ENCODE results near the gene TYW3. TPM values are rescaled to one million over a fixed set of nuclear protein-coding genes. Genes with fewer than 3 reads are reported as not detected.

Gene TYW3, protein sequence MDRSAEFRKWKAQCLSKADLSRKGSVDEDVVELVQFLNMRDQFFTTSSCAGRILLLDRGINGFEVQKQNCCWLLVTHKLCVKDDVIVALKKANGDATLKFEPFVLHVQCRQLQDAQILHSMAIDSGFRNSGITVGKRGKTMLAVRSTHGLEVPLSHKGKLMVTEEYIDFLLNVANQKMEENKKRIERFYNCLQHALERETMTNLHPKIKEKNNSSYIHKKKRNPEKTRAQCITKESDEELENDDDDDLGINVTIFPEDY
- 32.6 and 36.2 TPM in 2 replicates for total RNA-seq

DNA sequence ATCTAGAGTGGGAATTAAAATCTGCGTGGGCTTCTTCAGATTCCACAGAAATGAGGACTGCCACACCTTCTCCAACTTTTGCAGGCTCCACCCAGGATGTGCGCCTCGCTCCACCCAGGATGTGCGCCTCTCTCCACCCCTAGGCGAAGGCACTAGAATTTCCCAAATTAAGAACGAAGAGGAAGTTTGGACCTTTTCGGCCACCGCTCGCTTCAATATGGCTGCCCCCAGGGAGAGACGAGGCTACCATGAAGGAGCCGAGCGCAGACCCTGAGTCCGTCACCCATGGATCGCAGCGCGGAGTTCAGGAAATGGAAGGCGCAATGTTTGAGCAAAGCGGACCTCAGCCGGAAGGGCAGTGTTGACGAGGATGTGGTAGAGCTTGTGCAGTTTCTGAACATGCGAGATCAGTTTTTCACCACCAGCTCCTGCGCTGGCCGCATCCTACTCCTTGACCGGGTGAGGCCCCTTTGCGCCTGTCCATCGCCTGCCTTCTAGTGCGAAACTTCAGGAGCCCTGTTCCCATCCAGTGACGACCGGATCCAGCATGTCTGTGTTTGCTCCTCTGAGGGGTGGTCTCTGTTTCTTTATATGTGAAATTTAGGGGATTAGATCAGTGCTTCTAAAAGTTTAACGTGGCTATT is at the start of gene TYW3, which contains the start of gene CRYZ:
Gene TYW3 (plus strand): TSS at position 193 of the 644 bp plus-strand sequence. CDS start 93 bp downstream, at position 286.
Gene CRYZ (minus strand): TSS at position 91 of the 644 bp plus-strand sequence. CDS start 8,229 bp downstream, outside the sequence.
- DNase-seq (ENCODE audit: low spot score) = peak; percentile 80
- Mint-ChIP-seq H3K27me3 (ENCODE audit: low read depth) (no peaks in the 10 kb centered on the region), H3K4me3 (ENCODE audit: low read depth) (peak within 1 kb of the TSS; percentile 89), H3K9me3 (no peaks in the 10 kb centered on the region), H3K27ac (peak within 1 kb of the TSS; percentile 96), H3K36me3 (ENCODE audit: low read depth) (peaks cover 27% of the 10 kb centered on the region), H3K4me1 (ENCODE audit: low read depth) (peaks cover 35% of the 10 kb centered on the region)
- intact Hi-C loops (cut with micrococcal nuclease) = loop anchor here (1.0 to 5.0 kb wide), 5 partner anchors 12 to 1054 kb away; partner anchors contain the start of genes FPGT, LRRIQ3 and RABGGTB

DNA sequence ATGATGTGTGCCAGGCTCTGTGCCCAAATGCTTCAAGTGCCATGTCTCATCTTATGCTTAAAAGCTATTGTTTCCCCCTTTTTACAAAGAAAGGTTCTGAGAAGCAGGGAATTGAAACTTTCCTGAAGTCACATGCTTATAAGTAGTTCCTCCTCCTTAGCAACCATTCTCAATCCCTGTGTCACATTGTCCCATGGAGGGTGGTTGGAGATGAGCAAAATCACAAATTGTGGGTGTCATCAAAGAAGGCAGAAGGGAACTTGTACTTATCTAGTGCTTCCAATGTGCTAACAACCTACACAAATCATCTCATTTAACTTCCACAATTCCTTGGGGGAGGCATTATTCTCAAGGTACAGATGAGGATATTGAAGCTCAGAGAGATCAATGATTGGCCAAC is 49.3 kb upstream of the TYW3 start:
- Mint-ChIP-seq H3K9me3 (no peaks in the 10 kb centered on the region), H3K27me3 (ENCODE audit: low read depth) (peaks cover 5% of the 10 kb centered on the region), H3K4me3 (ENCODE audit: low read depth) (no peak overlapping the region), H3K4me1 (ENCODE audit: low read depth) (peaks cover 5% of the 10 kb centered on the region), H3K27ac (no peak overlapping the region), H3K36me3 (ENCODE audit: low read depth) (no peaks in the 10 kb centered on the region)
- intact Hi-C loops (cut with micrococcal nuclease) = loop anchor here (10.0 kb wide), 1 partner anchor 219 kb away; no protein-coding TSS in a partner anchor
- no peak for DNase-seq (ENCODE audit: low spot score)

DNA sequence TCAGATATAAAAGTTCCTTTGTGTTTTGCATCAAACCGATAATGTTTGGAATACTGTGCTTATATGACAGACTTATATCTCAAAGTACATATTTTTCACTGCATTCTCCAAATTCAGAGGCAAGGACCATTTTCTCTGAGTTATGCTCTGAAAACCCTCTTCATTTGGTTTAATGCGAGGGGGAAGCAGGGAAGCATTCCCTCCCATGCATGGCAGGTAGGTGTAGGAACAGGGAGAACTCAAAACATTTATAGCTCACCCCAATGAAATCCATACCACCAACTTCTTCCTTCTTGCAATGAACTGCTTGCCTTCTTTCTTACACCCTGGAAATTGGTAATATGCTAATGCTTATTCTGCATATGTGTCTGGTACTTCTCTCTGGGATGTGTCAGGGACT is 48.7 kb upstream of the TYW3 start:
- peaks cover 5% of the 10 kb centered on the region for H3K4me1 Mint-ChIP-seq (ENCODE audit: low read depth)
- DNase-seq (ENCODE audit: low spot score) = no peak
- no peaks in the 10 kb centered on the region for H3K36me3 Mint-ChIP-seq (ENCODE audit: low read depth)
- H3K9me3 Mint-ChIP-seq = no peaks in the 10 kb centered on the region
- H3K27me3 Mint-ChIP-seq (ENCODE audit: low read depth) = peaks cover 5% of the 10 kb centered on the region
- no peak overlapping the region for H3K27ac Mint-ChIP-seq
- no peak overlapping the region for H3K4me3 Mint-ChIP-seq (ENCODE audit: low read depth)
- intact Hi-C loops (cut with micrococcal nuclease) = loop anchor here (10.0 kb wide), 1 partner anchor 220 kb away; no protein-coding TSS in a partner anchor

DNA sequence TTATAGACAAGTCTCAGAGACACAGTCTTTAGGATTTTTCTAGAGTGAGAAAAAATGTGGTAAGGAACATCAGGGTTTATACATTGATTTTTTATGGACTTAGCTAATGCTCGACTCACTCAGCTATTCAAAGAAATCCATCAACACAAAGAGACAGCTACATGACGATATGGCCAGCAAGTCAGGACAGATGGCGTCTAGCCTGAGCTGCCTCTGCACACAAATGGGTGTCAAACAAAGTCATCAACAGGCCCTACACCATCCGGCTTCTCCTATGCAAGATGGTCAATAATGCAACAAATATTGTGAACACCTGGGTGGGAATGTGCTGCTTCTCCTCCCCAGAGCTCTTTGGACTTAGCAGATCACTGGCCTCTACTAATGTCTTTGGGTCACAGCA is 46.0 kb upstream of the TYW3 start:
- Mint-ChIP-seq H3K4me3 (ENCODE audit: low read depth) (no peak overlapping the region), H3K27ac (no peak overlapping the region), H3K36me3 (ENCODE audit: low read depth) (no peaks in the 10 kb centered on the region), H3K9me3 (no peaks in the 10 kb centered on the region), H3K4me1 (ENCODE audit: low read depth) (peaks cover 1% of the 10 kb centered on the region), H3K27me3 (ENCODE audit: low read depth) (peaks cover 5% of the 10 kb centered on the region)
- DNase-seq (ENCODE audit: low spot score) = no peak
- intact Hi-C loops (cut with micrococcal nuclease) = loop anchor here (10.0 kb wide), 1 partner anchor 222 kb away; no protein-coding TSS in a partner anchor

DNA sequence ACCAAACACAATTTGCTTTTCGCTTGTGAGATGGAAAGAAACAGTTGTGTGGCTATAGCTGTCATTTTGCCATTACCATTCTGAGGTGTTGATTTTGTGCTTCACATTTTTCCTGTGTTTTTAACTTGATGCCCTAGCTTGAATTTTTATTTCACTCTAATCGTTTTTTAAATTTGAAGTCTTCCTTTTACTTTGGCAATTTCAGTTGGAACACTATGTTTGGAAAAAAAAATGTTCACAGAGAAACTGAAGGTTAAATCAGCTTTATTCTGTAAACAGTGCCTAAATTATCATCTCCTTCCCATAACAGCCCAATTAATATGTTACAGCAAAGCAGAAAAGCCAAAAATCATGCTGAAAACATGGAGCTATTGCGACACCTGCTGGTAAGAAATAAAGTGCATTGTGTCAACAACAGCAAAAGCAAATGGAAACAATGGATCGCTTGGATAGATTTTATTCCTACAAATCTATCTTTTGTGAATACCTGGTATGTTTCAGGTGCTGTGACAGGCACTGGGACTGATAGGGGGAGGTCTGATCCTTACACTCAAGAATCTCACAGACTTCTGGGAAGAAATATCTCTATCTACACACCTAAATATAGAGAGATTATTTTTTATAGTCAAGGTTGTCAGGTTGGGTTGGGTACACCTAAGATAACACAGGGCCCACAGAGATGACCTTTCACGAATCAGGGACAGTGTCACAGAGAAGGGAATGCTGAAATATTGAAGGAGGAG is 43.2 kb upstream of the TYW3 start:
- no peaks in the 10 kb centered on the region for H3K9me3 Mint-ChIP-seq
- peaks cover 1% of the 10 kb centered on the region for H3K4me1 Mint-ChIP-seq (ENCODE audit: low read depth)
- H3K36me3 Mint-ChIP-seq (ENCODE audit: low read depth) = no peaks in the 10 kb centered on the region
- H3K27ac Mint-ChIP-seq = no peak overlapping the region
- intact Hi-C loops (cut with micrococcal nuclease) = loop anchor here (10.0 kb wide), 1 partner anchor 225 kb away; no protein-coding TSS in a partner anchor
- no peak overlapping the region for H3K4me3 Mint-ChIP-seq (ENCODE audit: low read depth)
- peak; percentile 11 for DNase-seq (ENCODE audit: low spot score)
- H3K27me3 Mint-ChIP-seq (ENCODE audit: low read depth) = peaks cover 1% of the 10 kb centered on the region

DNA sequence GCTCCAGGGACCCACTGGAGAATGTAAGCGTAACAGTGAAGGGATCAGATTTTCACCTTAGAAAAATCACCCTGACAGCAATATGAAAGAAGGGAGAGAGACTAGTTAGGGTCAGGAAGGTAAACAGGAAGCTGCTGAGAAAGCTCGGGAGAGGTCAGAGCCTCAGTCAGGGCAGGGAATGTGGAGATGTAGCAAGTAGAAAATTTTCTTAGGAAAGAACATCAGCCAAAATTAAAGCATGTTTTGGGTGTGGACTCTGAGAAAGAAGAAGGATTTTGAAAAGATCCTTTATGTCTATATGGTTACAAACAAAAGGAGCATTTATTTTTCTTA is 42.6 kb upstream of the TYW3 start:
- no peaks in the 10 kb centered on the region for H3K36me3 Mint-ChIP-seq (ENCODE audit: low read depth)
- no peak overlapping the region for H3K27ac Mint-ChIP-seq
- intact Hi-C loops (cut with micrococcal nuclease) = no loop called here
- H3K4me1 Mint-ChIP-seq (ENCODE audit: low read depth) = peaks cover 1% of the 10 kb centered on the region
- H3K4me3 Mint-ChIP-seq (ENCODE audit: low read depth) = no peak overlapping the region
- H3K27me3 Mint-ChIP-seq (ENCODE audit: low read depth) = peaks cover 3% of the 10 kb centered on the region
- H3K9me3 Mint-ChIP-seq = no peaks in the 10 kb centered on the region
- DNase-seq (ENCODE audit: low spot score) = no peak

DNA sequence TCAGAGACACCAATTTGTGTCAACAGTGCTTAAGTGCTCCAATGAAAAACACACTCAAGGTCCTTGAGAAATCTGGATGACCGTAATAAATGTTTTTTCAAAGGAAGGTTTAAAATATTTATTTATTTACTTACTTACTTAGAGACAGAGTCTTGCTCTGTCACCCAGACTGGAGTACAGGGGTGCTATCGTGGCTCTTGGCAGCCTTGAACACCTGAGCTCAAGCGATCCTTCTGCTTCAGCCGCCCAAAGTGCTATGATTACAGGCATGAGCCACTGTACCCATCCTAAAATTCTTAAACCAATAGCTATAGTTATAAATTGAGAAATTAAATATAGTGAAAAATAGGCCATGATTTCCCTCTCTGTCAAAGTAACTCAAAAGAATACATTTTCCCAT is 42.0 kb upstream of the TYW3 start:
- no peak overlapping the region for H3K27ac Mint-ChIP-seq
- intact Hi-C loops (cut with micrococcal nuclease) = no loop called here
- no peaks in the 10 kb centered on the region for H3K36me3 Mint-ChIP-seq (ENCODE audit: low read depth)
- H3K4me3 Mint-ChIP-seq (ENCODE audit: low read depth) = no peak overlapping the region
- no peak for DNase-seq (ENCODE audit: low spot score)
- peaks cover 1% of the 10 kb centered on the region for H3K4me1 Mint-ChIP-seq (ENCODE audit: low read depth)
- H3K27me3 Mint-ChIP-seq (ENCODE audit: low read depth) = peaks cover 2% of the 10 kb centered on the region
- H3K9me3 Mint-ChIP-seq = no peaks in the 10 kb centered on the region

DNA sequence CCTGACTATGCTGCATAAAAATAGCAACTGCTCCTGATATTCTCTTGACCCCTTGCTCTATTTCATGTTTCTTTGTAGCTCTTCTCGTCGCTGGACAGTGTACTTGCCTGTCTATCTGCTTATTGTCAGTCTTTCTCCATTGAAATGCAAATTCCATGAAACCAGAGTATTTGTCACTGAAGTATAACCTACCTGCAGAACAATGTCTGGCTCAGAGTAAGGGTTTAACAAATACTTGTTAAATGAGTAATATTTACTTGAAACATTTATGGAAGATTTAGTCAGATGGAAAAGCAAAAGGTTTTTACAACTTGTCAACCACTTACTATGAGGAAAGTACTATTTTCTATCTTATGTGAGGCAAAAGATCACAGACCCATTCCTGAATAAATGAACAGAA is 39.5 kb upstream of the TYW3 start:
- no peak overlapping the region for H3K4me3 Mint-ChIP-seq (ENCODE audit: low read depth)
- DNase-seq (ENCODE audit: low spot score) = no peak
- peaks cover 2% of the 10 kb centered on the region for H3K27me3 Mint-ChIP-seq (ENCODE audit: low read depth)
- H3K4me1 Mint-ChIP-seq (ENCODE audit: low read depth) = peaks cover 1% of the 10 kb centered on the region
- H3K9me3 Mint-ChIP-seq = no peaks in the 10 kb centered on the region
- intact Hi-C loops (cut with micrococcal nuclease) = no loop called here
- no peak overlapping the region for H3K27ac Mint-ChIP-seq
- H3K36me3 Mint-ChIP-seq (ENCODE audit: low read depth) = no peaks in the 10 kb centered on the region

DNA sequence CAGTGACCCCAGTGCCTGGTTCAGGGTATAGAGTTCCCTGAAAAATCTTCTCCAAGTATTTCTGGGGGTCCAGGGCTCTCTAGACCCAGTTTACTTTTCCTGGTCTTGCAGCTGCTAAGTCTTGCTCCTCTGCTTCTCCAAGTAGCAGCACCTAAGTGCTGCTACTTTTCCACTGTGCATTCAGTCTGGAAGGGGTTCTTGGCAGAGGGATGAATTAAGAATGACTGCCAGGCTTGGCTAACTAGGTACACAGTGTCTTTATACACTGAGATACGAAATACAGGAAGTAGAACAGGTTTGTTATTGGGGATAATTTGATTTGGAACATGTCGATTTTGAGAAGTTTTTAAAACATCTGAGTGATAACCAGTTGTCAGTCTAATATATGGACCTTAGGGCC is 35.1 kb upstream of the TYW3 start:
- Mint-ChIP-seq H3K36me3 (ENCODE audit: low read depth) (no peaks in the 10 kb centered on the region), H3K4me3 (ENCODE audit: low read depth) (no peak overlapping the region), H3K27ac (no peak overlapping the region), H3K9me3 (no peaks in the 10 kb centered on the region), H3K27me3 (ENCODE audit: low read depth) (peaks cover 2% of the 10 kb centered on the region), H3K4me1 (ENCODE audit: low read depth) (peaks cover 3% of the 10 kb centered on the region)
- no peak for DNase-seq (ENCODE audit: low spot score)
- intact Hi-C loops (cut with micrococcal nuclease) = loop anchor here (5.0 kb wide), 1 partner anchor 34 kb away; the partner anchor contains the start of genes CRYZ and TYW3

DNA sequence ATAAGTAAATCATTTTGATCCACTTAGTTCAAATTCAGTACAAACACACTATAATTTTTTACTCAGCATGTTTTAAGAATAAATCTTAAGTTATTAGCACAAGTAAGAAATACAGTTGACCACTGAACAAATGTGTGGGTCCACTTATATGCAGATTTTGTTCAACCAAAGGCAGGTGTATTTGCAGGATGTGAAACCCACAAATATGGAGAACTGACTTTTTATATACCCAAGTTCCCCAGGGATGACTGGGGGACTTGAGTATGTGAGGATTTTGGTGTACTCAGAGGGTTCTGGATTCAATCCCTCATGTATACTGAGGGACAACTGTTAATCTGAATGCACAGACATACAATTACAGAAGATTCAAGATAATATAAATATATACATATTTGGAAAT is 33.6 kb upstream of the TYW3 start:
- no peak overlapping the region for H3K27ac Mint-ChIP-seq
- DNase-seq (ENCODE audit: low spot score) = no peak
- intact Hi-C loops (cut with micrococcal nuclease) = loop anchor here (5.0 kb wide), 1 partner anchor 33 kb away; the partner anchor contains the start of genes CRYZ and TYW3
- H3K9me3 Mint-ChIP-seq = no peaks in the 10 kb centered on the region
- H3K36me3 Mint-ChIP-seq (ENCODE audit: low read depth) = no peaks in the 10 kb centered on the region
- H3K4me3 Mint-ChIP-seq (ENCODE audit: low read depth) = no peak overlapping the region
- peaks cover 2% of the 10 kb centered on the region for H3K27me3 Mint-ChIP-seq (ENCODE audit: low read depth)
- peaks cover 3% of the 10 kb centered on the region for H3K4me1 Mint-ChIP-seq (ENCODE audit: low read depth)

DNA sequence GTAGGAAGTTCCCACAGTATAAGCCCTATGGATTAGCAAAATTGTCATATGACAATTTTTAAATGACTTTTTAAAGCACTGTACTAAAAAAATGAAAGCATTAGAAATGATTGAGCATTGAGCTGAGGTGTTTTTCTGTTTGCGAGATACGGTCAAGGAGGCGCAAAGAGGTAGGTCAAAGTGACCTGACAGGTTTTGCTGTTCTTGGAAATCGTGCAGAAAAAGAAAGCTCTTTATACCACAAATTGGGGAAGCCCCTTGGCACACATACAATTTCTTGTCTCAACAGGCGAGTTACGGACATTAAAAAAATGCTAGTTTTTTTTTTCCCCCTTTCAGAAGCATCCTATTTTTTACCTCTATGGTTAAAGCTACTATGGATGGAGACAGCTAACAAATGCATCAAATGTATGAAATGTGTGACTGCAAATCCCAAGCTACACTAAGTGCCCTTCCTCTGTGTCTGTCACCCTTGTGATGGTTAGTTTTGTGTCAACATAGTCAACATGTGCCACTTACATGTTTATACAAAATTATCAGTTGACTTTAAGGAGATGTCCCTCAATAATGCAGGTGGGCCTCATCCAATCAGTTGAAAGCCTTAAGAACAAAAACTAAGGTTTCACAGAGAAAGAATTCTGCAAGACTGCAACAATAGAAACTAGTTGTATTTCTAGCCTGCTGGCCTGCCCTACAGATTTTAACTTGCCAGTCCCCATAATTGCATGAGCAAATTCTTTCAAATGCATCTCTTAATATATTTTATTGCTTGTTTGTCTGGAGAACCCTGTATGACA is 29.4 kb upstream of the TYW3 start:
- no peaks in the 10 kb centered on the region for H3K9me3 Mint-ChIP-seq
- H3K4me1 Mint-ChIP-seq (ENCODE audit: low read depth) = peaks cover 8% of the 10 kb centered on the region
- H3K27ac Mint-ChIP-seq = no peak overlapping the region
- H3K27me3 Mint-ChIP-seq (ENCODE audit: low read depth) = no peaks in the 10 kb centered on the region
- peaks cover 3% of the 10 kb centered on the region for H3K36me3 Mint-ChIP-seq (ENCODE audit: low read depth)
- no peak overlapping the region for H3K4me3 Mint-ChIP-seq (ENCODE audit: low read depth)
- intact Hi-C loops (cut with micrococcal nuclease) = no loop called here
- no peak for DNase-seq (ENCODE audit: low spot score)

DNA sequence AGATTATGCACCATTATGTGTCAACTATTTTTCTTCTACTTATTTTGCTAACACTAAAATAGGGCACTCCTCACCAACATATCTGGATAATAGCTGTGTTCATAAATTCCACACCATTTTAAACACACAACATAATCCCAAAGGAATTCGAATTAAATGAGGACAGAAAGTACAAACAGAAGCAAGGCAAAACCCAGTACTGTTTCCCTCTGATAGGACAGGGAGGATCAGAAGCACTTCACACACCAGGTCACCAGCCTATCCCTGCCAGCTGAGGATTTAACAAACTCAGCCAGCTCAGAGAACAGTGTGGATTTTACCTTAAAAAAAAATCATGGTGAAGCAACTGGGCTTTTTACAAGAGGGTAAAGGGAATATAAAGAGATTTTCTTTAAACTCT is 20.1 kb upstream of the TYW3 start:
- H3K36me3 Mint-ChIP-seq (ENCODE audit: low read depth) = peaks cover 12% of the 10 kb centered on the region
- no peak overlapping the region for H3K27ac Mint-ChIP-seq
- no peak for DNase-seq (ENCODE audit: low spot score)
- intact Hi-C loops (cut with micrococcal nuclease) = no loop called here
- H3K4me3 Mint-ChIP-seq (ENCODE audit: low read depth) = no peak overlapping the region
- H3K9me3 Mint-ChIP-seq = no peaks in the 10 kb centered on the region
- H3K27me3 Mint-ChIP-seq (ENCODE audit: low read depth) = no peaks in the 10 kb centered on the region
- H3K4me1 Mint-ChIP-seq (ENCODE audit: low read depth) = peaks cover 4% of the 10 kb centered on the region

Data from activated T-helper 2 cell treated with anti-CD3 and anti-CD28 coated beads, Interferon-gamma antibody, Interleukin-2, Interleukin-4, amounts not matched to agents 10 μg/mL and 5 μg/mL and 100 μg/mL, durations not matched to agents 14 hours and 24 hours and 36 hours (primary cell).